Measurements from ENCODE around the gene EPB41L3. TPM values are rescaled to one million over a fixed set of nuclear protein-coding genes. Genes with fewer than 3 reads are reported as not detected.
"Not testable (repeated sequence)": the region's sequence is repeated elsewhere in the genome, so short reads cannot be mapped to it uniquely, and the experiment has no call there.

EPB41L3 gene
- total RNA-seq, 2 experiments from 2014 or later, result 0.10 TPM; not detected in 1

GRCh38 chr18:5508821-5509220 is 35.0 kb downstream of the EPB41L3 start:
- ATAC-seq (no peak), DNase-seq (no peak)
- POLR2A ChIA-PET, result no interaction called here
- Mint-ChIP-seq H3K36me3 (ENCODE audit: low read depth) (no peaks in the 10 kb centered on the region), H3K27me3 (ENCODE audit: low read depth) (no peaks in the 10 kb centered on the region), H3K4me3 (no peak overlapping the region), H3K9me3 (ENCODE audit: insufficient read depth) (no peaks in the 10 kb centered on the region), H3K27ac (no peak overlapping the region), H3K4me1 (ENCODE audit: low read depth) (no peaks in the 10 kb centered on the region)
- CTCF ChIA-PET, result no interaction called here

DNA sequence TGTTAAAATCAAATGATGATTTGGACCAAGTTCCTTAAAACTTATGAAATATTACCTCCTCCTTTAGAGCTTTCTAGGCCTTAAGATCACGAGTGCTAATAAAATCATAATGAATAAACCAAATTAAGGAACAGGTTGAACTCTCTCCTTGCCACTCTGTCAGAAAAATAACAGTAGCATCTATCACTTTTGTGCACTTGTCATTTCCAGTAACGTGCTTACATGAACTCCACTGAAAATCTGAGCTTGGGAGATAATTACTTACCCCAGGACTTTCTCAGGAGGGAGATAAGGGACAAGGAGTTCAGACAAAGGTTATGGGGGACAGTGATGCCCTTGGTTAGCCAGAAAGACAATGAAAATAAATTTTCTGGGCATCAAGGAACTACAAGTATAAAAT is 36.0 kb downstream of the EPB41L3 start:
- ChIA-PET POLR2A (interaction anchor here (0.6 kb wide), 1 partner anchor 518 kb away, joined by 3 read pairs; no protein-coding TSS in a partner anchor), CTCF (no interaction called here)

DNA sequence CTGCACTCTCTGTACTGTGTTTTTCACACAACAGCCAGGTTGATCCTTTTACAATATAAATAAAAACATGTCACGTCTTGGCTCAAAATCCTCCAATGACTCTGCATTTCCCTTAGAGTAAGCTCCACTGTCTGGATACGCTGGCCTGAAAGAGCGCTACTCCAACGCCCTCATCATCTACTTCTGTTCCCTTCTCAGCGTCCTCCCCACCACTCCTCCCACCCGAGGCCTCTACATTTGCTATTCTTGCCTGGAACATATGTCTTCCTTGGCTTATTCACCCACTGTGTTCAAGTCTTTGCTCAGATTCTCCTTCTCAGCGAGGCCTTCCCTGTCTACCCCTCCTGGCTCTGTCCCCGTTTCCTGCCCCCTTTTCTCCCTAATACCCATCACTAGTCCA is 37.6 kb downstream of the EPB41L3 start:
- Mint-ChIP-seq H3K36me3 (ENCODE audit: low read depth) (no peaks in the 10 kb centered on the region), H3K27ac (no peak overlapping the region), H3K9me3 (ENCODE audit: insufficient read depth) (no peaks in the 10 kb centered on the region), H3K4me3 (no peak overlapping the region), H3K27me3 (ENCODE audit: low read depth) (no peaks in the 10 kb centered on the region), H3K4me1 (ENCODE audit: low read depth) (no peaks in the 10 kb centered on the region)
- CTCF ChIA-PET, result no interaction called here
- DNase-seq, result no peak
- POLR2A ChIA-PET, result no interaction called here
- ATAC-seq, result no peak

More for the DNA sequence above, 36.0 kb downstream of the EPB41L3 start:
- H3K36me3 Mint-ChIP-seq (ENCODE audit: low read depth), result no peaks in the 10 kb centered on the region
- H3K9me3 Mint-ChIP-seq (ENCODE audit: insufficient read depth), result no peaks in the 10 kb centered on the region
- no peak overlapping the region for H3K4me3 Mint-ChIP-seq
- DNase-seq (no peak), ATAC-seq (no peak)
- no peak overlapping the region for H3K27ac Mint-ChIP-seq
- no peaks in the 10 kb centered on the region for H3K27me3 Mint-ChIP-seq (ENCODE audit: low read depth)
- H3K4me1 Mint-ChIP-seq (ENCODE audit: low read depth), result no peaks in the 10 kb centered on the region

DNA sequence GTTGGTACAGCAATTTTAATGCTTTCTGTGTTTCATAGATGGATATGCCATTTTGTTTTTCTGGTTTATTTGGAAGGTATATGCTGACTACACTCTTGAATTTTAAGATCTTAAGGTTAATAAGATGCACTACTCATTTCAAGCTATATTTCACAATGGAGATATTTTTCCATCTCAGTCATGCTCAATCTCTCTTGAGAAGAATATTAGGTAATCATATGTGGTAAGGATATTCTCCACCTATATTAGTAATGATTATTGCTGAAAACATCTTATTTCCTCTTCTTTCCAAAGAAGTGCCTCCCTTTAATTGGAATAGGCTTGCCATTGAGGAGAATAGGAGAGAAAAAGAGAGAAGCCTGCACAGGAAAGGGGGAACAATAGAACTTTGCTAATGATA is 40.1 kb downstream of the EPB41L3 start:
- Mint-ChIP-seq H3K4me1 (ENCODE audit: low read depth) (no peaks in the 10 kb centered on the region), H3K27ac (no peak overlapping the region), H3K4me3 (no peak overlapping the region), H3K9me3 (ENCODE audit: insufficient read depth) (no peaks in the 10 kb centered on the region), H3K27me3 (ENCODE audit: low read depth) (no peaks in the 10 kb centered on the region), H3K36me3 (ENCODE audit: low read depth) (no peaks in the 10 kb centered on the region)
- CTCF ChIA-PET, result no interaction called here
- ATAC-seq, result no peak
- DNase-seq, result no peak
- POLR2A ChIA-PET, result no interaction called here

- H3K36me3 Mint-ChIP-seq (ENCODE audit: low read depth), result no peaks in the 10 kb centered on the region
- no peaks in the 10 kb centered on the region for H3K9me3 Mint-ChIP-seq (ENCODE audit: insufficient read depth)
- no peak overlapping the region for H3K4me3 Mint-ChIP-seq
- no peak overlapping the region for H3K27ac Mint-ChIP-seq
- ChIA-PET POLR2A (no interaction called here), CTCF (no interaction called here)
- no peaks in the 10 kb centered on the region for H3K27me3 Mint-ChIP-seq (ENCODE audit: low read depth)
- no peaks in the 10 kb centered on the region for H3K4me1 Mint-ChIP-seq (ENCODE audit: low read depth)
- no peak for DNase-seq
- no peak for ATAC-seq
These were observed 43.4 kb downstream of the EPB41L3 start for GRCh38 chr18:5500158-5500939.

DNA sequence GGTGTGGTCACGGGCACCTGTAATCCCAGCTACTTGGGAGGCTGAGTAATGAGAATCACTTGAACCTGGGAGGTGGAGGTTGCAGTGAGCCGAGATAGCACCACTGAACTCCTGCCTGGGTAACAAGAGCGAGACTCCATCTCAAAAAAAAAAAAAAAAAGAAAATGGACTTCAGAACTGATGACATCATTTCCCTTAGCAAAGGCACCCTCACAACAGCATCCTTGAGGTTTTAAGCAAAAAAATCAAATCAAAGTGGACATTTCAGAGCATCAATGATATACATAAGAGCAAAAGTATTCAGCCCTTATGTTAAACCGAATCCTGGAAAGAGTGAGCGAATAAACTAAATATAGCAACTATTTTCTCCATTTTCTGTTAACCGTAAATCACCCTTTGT is 45.3 kb downstream of the EPB41L3 start:
- ChIA-PET CTCF (no interaction called here), POLR2A (no interaction called here)
- ATAC-seq, result no peak
- Mint-ChIP-seq H3K36me3 (ENCODE audit: low read depth) (no peaks in the 10 kb centered on the region), H3K4me3 (no peak overlapping the region), H3K27ac (no peak overlapping the region), H3K9me3 (ENCODE audit: insufficient read depth) (no peaks in the 10 kb centered on the region), H3K4me1 (ENCODE audit: low read depth) (no peaks in the 10 kb centered on the region), H3K27me3 (ENCODE audit: low read depth) (no peaks in the 10 kb centered on the region)
- DNase-seq, result no peak

GRCh38 chr18:5496305-5496704 is 47.5 kb downstream of the EPB41L3 start:
- Mint-ChIP-seq H3K36me3 (ENCODE audit: low read depth) (no peaks in the 10 kb centered on the region), H3K4me1 (ENCODE audit: low read depth) (no peaks in the 10 kb centered on the region), H3K4me3 (no peak overlapping the region), H3K27ac (no peak overlapping the region), H3K27me3 (ENCODE audit: low read depth) (no peaks in the 10 kb centered on the region), H3K9me3 (ENCODE audit: insufficient read depth) (no peaks in the 10 kb centered on the region)
- CTCF ChIA-PET, result no interaction called here
- DNase-seq (no peak), ATAC-seq (no peak)
- POLR2A ChIA-PET, result no interaction called here

- DNase-seq (no peak), ATAC-seq (no peak)
- ChIA-PET CTCF (interaction anchor here (1.2 kb wide), 1 partner anchor 22 kb away, joined by 3 read pairs; no protein-coding TSS in a partner anchor), POLR2A (no interaction called here)
- Mint-ChIP-seq H3K9me3 (ENCODE audit: insufficient read depth) (no peaks in the 10 kb centered on the region), H3K4me3 (no peak overlapping the region), H3K27me3 (ENCODE audit: low read depth) (peaks cover 2% of the 10 kb centered on the region), H3K36me3 (ENCODE audit: low read depth) (no peaks in the 10 kb centered on the region), H3K4me1 (ENCODE audit: low read depth) (no peaks in the 10 kb centered on the region), H3K27ac (no peak overlapping the region)
These were observed 52.9 kb downstream of the EPB41L3 start for GRCh38 chr18:5490753-5491480.

- DNase-seq, result no peak
- no peak for ATAC-seq
- H3K36me3 Mint-ChIP-seq (ENCODE audit: low read depth), result no peaks in the 10 kb centered on the region
- no peaks in the 10 kb centered on the region for H3K9me3 Mint-ChIP-seq (ENCODE audit: insufficient read depth)
- H3K27me3 Mint-ChIP-seq (ENCODE audit: low read depth), result peaks cover 4% of the 10 kb centered on the region
- no peak overlapping the region for H3K4me3 Mint-ChIP-seq
- CTCF ChIA-PET, result no interaction called here
- no peak overlapping the region for H3K27ac Mint-ChIP-seq
- H3K4me1 Mint-ChIP-seq (ENCODE audit: low read depth), result no peaks in the 10 kb centered on the region
- POLR2A ChIA-PET, result no interaction called here
These were observed 55.0 kb downstream of the EPB41L3 start for GRCh38 chr18:5488844-5489243.

GRCh38 chr18:5488044-5488443 is 55.8 kb downstream of the EPB41L3 start:
- H3K27me3 Mint-ChIP-seq (ENCODE audit: low read depth); DNase-seq; H3K4me1 Mint-ChIP-seq (ENCODE audit: low read depth); H3K27ac Mint-ChIP-seq; H3K4me3 Mint-ChIP-seq; POLR2A ChIA-PET; H3K9me3 Mint-ChIP-seq (ENCODE audit: insufficient read depth); CTCF ChIA-PET; ATAC-seq; H3K36me3 Mint-ChIP-seq (ENCODE audit: low read depth): not testable (repeated sequence)

- H3K27me3 Mint-ChIP-seq (ENCODE audit: low read depth), result peaks cover 6% of the 10 kb centered on the region
- H3K36me3 Mint-ChIP-seq (ENCODE audit: low read depth), result no peaks in the 10 kb centered on the region
- no peak for DNase-seq
- POLR2A ChIA-PET, result no interaction called here
- no peak for ATAC-seq
- no peak overlapping the region for H3K27ac Mint-ChIP-seq
- H3K4me3 Mint-ChIP-seq, result no peak overlapping the region
- peaks cover 4% of the 10 kb centered on the region for H3K9me3 Mint-ChIP-seq (ENCODE audit: insufficient read depth)
- H3K4me1 Mint-ChIP-seq (ENCODE audit: low read depth), result no peaks in the 10 kb centered on the region
- CTCF ChIA-PET, result no interaction called here
These were observed 59.3 kb downstream of the EPB41L3 start for GRCh38 chr18:5484526-5484925.

- ChIA-PET CTCF (no interaction called here), POLR2A (no interaction called here)
- no peak overlapping the region for H3K4me3 Mint-ChIP-seq
- DNase-seq, result no peak
- no peaks in the 10 kb centered on the region for H3K4me1 Mint-ChIP-seq (ENCODE audit: low read depth)
- H3K36me3 Mint-ChIP-seq (ENCODE audit: low read depth), result no peaks in the 10 kb centered on the region
- H3K9me3 Mint-ChIP-seq (ENCODE audit: insufficient read depth), result peaks cover 4% of the 10 kb centered on the region
- no peak overlapping the region for H3K27ac Mint-ChIP-seq
- peaks cover 6% of the 10 kb centered on the region for H3K27me3 Mint-ChIP-seq (ENCODE audit: low read depth)
- ATAC-seq, result no peak
These were observed 62.2 kb downstream of the EPB41L3 start for GRCh38 chr18:5481621-5482020.

All from activated CD8-positive, alpha-beta T cell treated with anti-CD3 and anti-CD28 coated beads, Interleukin-2, amount 10 ng/mL, durations not matched to agents 7 days and 5 days (primary cell).